Trophoblast cell (in vitro differentiated cells and primary cell): ENCODE results near the gene KIAA0232.

ENCODE experiments used
- DNase-seq, 2 donors: peaks; one replicate each; pipeline ENCODE4 v3.0.0-alpha.2; 2016
- H2AFZ ChIP-seq: 2 replicates; pipeline ENCODE4 v1.6.1; 2013; ENCODE audit warnings: low read length, moderate library complexity, mild to moderate bottlenecking; ENCODE audit not compliant: insufficient read depth, poor library complexity
- H2AK5ac ChIP-seq: 2 replicates; pipeline ENCODE4 v1.6.1; 2013; ENCODE audit warnings: mild to moderate bottlenecking, low read length
- H2BK120ac ChIP-seq: 2 replicates; pipeline ENCODE4 v1.6.1; 2013; ENCODE audit warnings: low read length, mild to moderate bottlenecking, moderate library complexity; ENCODE audit not compliant: insufficient read depth, poor library complexity
- H2BK12ac ChIP-seq: 2 replicates; pipeline ENCODE4 v1.6.1; 2013; ENCODE audit warnings: mild to moderate bottlenecking, low read length, moderate library complexity
- H2BK5ac ChIP-seq: 2 replicates; pipeline ENCODE4 v1.6.1; 2013; ENCODE audit warnings: low read length, low read depth, moderate library complexity, mild to moderate bottlenecking; ENCODE audit not compliant: poor library complexity
- H3K14ac ChIP-seq: 2 replicates; pipeline ENCODE4 v1.6.1; 2013; ENCODE audit warnings: mild to moderate bottlenecking, low read length
- H3K18ac ChIP-seq: 2 replicates; pipeline ENCODE4 v1.6.1; 2013; ENCODE audit warnings: mild to moderate bottlenecking, low read length
- H3K23ac ChIP-seq: 2 replicates; pipeline ENCODE4 v1.6.1; 2013; ENCODE audit warnings: low read length
- H3K27ac ChIP-seq: 2 replicates; pipeline ENCODE4 v1.5.1; 2013; ENCODE audit warnings: low read depth, mild to moderate bottlenecking, inconsistent platforms, low read length, moderate library complexity
- H3K27me3 ChIP-seq: 2 replicates; pipeline ENCODE4 v1.6.1; 2013; ENCODE audit warnings: inconsistent platforms, mild to moderate bottlenecking, low read length, moderate library complexity; ENCODE audit not compliant: insufficient read depth
- H3K36me3 ChIP-seq, 2 experiments: 1 replicate in 1 of 2; 2 replicates in 1 of 2; pipeline ENCODE4 v1.6.1; 2013; ENCODE audit warnings: low read length in 2 of 2, mild to moderate bottlenecking in 2 of 2, moderate library complexity in 1 of 2; ENCODE audit not compliant: insufficient read depth in 2 of 2, control insufficient read depth in 1 of 2
- H3K4ac ChIP-seq: 2 replicates; pipeline ENCODE4 v1.6.1; 2013; ENCODE audit warnings: low read depth, mild to moderate bottlenecking, low read length, moderate library complexity
- H3K4me1 ChIP-seq, 2 experiments: 1 replicate in 1 of 2; 2 replicates in 1 of 2; pipeline ENCODE4 v1.6.1; 2013; ENCODE audit warnings: low read length in 2 of 2, mild to moderate bottlenecking in 2 of 2, moderate library complexity in 1 of 2; ENCODE audit not compliant: insufficient read depth in 2 of 2, control insufficient read depth in 1 of 2
- H3K4me2 ChIP-seq: 2 replicates; pipeline ENCODE4 v1.6.1; 2013; ENCODE audit warnings: inconsistent platforms, mild to moderate bottlenecking, low read length, moderate library complexity
- H3K4me3 ChIP-seq: 2 replicates; pipeline ENCODE4 v1.5.1; 2013; ENCODE audit warnings: mild to moderate bottlenecking, low read depth, low read length, inconsistent platforms
- H3K79me1 ChIP-seq: one replicate; pipeline ENCODE4 v1.6.1; 2013; ENCODE audit warnings: low read length
- H3K79me2 ChIP-seq: 2 replicates; pipeline ENCODE4 v1.6.1; 2013; ENCODE audit warnings: low read length, mild to moderate bottlenecking; ENCODE audit not compliant: control insufficient read depth, insufficient read depth, poor library complexity
- H3K9ac ChIP-seq: 2 replicates; pipeline ENCODE4 v1.6.1; 2013; ENCODE audit warnings: mild to moderate bottlenecking, low read length
- H3K9me3 ChIP-seq: 2 replicates; pipeline ENCODE4 v1.6.1; 2013; ENCODE audit warnings: low read depth, mild to moderate bottlenecking, control low read depth, inconsistent platforms, low read length; ENCODE audit not compliant: insufficient read depth
- H4K12ac ChIP-seq: 2 replicates; pipeline ENCODE4 v1.6.1; 2013; ENCODE audit warnings: low read depth, mild to moderate bottlenecking, low read length, moderate library complexity
- H4K8ac ChIP-seq: 2 replicates; pipeline ENCODE4 v1.6.1; 2013; ENCODE audit warnings: low read depth, mild to moderate bottlenecking, low read length, moderate library complexity
- H4K91ac ChIP-seq: one replicate; pipeline ENCODE4 v1.6.1; 2013; ENCODE audit warnings: low read depth, mild to moderate bottlenecking, low read length, moderate library complexity
- WGBS: extraction: QIAGEN DNeasy Blood & Tissue Kit; methylation state at CpG from one replicate; pipeline ENCODE4 v1.1.7; 2013; ENCODE audit warnings: missing lambda C conversion rate; ENCODE audit not compliant: insufficient read length, insufficient coverage; ENCODE audit errors: extremely low coverage; 5-methylcytosine and 5-hydroxymethylcytosine counted together

KIAA0232 gene

DNA sequence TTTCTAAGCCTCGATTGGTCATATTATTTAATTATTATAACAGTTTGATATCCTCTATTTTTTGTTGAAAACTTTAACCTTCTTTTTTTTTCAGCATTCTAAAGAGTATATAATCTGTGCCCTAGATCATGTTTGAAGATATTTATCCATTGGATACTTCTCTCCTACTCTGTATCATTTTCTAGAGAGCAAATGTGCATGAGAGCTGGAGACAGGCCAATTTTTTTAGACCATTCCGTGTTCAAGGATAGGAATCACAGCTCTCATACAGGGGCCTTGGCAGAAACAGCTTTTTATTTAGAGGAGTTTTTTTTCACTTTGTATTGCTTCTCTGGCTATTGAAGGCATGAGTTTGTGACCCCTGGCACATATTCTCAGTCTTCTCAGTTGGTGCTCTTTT, 69.4 kb downstream of the KIAA0232 start:
- Histone ChIP-seq H3K4me2 (no peak overlapping the region), H3K23ac (no peak overlapping the region), H3K9ac (no peak overlapping the region), H3K4me3 (no peak overlapping the region), H3K14ac (no peak overlapping the region), H3K27me3 (no peaks in the 10 kb centered on the region), H2BK12ac (no peak overlapping the region), H3K79me1 (no peaks in the 10 kb centered on the region), H3K9me3 (peaks cover 3% of the 10 kb centered on the region), H3K27ac (no peak overlapping the region), H2AK5ac (no peak overlapping the region), H3K4ac (no peak overlapping the region), H4K91ac (no peak overlapping the region), H4K8ac (no peak overlapping the region), H3K18ac (no peak overlapping the region), H2AFZ (no peak overlapping the region), H3K4me1 (no peaks in the 10 kb centered on the region), H4K12ac (no peak overlapping the region), H3K79me2 (no peaks in the 10 kb centered on the region), H3K36me3 (peaks cover 8 to 13% of the 10 kb centered on the region in 2 experiments), H2BK5ac (no peak overlapping the region), H2BK120ac (no peak overlapping the region)
- no peak for DNase-seq
- WGBS = no CpG with 5 or more reads among the region's 2 CpGs

DNA sequence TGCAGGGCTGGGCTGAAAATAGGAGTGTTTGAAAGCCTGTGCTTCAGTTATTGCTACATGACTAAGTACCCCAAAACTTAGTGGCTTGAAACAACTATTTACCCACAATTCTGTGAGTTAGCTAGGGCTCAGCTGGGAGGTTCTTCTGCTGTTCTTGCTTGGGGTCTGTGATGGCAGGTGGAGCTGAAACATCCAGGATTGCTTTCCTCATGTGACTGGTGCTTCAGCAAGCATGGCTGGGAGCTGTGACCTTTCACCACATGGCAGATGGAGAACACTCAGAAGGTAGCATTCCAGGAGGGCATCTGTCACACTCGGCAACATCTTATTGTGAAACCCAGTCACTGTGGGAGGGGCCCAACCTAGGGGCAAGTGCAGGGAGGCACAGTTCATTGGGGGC, 70.1 kb downstream of the KIAA0232 start:
- no peak overlapping the region for H2BK120ac ChIP-seq
- no peaks in the 10 kb centered on the region for H3K27me3 ChIP-seq
- H2BK5ac ChIP-seq = no peak overlapping the region
- no peak overlapping the region for H3K18ac ChIP-seq
- H3K4me3 ChIP-seq = no peak overlapping the region
- no peaks in the 10 kb centered on the region for H3K79me2 ChIP-seq
- no peak overlapping the region for H3K27ac ChIP-seq
- no peak overlapping the region for H2BK12ac ChIP-seq
- no peak overlapping the region for H4K8ac ChIP-seq
- peaks cover 3% of the 10 kb centered on the region for H3K9me3 ChIP-seq
- no peak overlapping the region for H2AK5ac ChIP-seq
- peak; percentile 35 to 66 for DNase-seq
- no peak overlapping the region for H4K91ac ChIP-seq
- no CpG with 5 or more reads among the region's 1 CpG for WGBS
- no peak overlapping the region for H3K14ac ChIP-seq
- no peak overlapping the region for H3K23ac ChIP-seq
- no peak overlapping the region for H3K9ac ChIP-seq
- H4K12ac ChIP-seq = no peak overlapping the region
- H2AFZ ChIP-seq = no peak overlapping the region
- no peaks in the 10 kb centered on the region for H3K79me1 ChIP-seq
- H3K36me3 ChIP-seq = peaks cover 10 to 17% of the 10 kb centered on the region in 2 experiments
- H3K4ac ChIP-seq = no peak overlapping the region
- no peaks in the 10 kb centered on the region for H3K4me1 ChIP-seq
- no peak overlapping the region for H3K4me2 ChIP-seq

- H2AFZ ChIP-seq = no peak overlapping the region
- H3K14ac ChIP-seq = no peak overlapping the region
- no peak overlapping the region for H3K27ac ChIP-seq
- H3K4me1 ChIP-seq = no peaks in the 10 kb centered on the region
- no peaks in the 10 kb centered on the region for H3K27me3 ChIP-seq
- H2BK120ac ChIP-seq = no peak overlapping the region
- H3K4me3 ChIP-seq = no peak overlapping the region
- no peak overlapping the region for H3K4me2 ChIP-seq
- no peak overlapping the region for H2AK5ac ChIP-seq
- no peak overlapping the region for H4K12ac ChIP-seq
- H4K91ac ChIP-seq = no peak overlapping the region
- H4K8ac ChIP-seq = no peak overlapping the region
- DNase-seq = peak in 1 of 2 donors; percentile 9
- H3K79me1 ChIP-seq = no peaks in the 10 kb centered on the region
- H2BK12ac ChIP-seq = no peak overlapping the region
- peaks cover 8 to 14% of the 10 kb centered on the region in 2 experiments for H3K36me3 ChIP-seq
- H3K9ac ChIP-seq = no peak overlapping the region
- no peak overlapping the region for H3K23ac ChIP-seq
- H2BK5ac ChIP-seq = no peak overlapping the region
- no CpG with 5 or more reads among the region's 7 CpGs for WGBS
- H3K18ac ChIP-seq = no peak overlapping the region
- no peak overlapping the region for H3K4ac ChIP-seq
- peaks cover 3% of the 10 kb centered on the region for H3K9me3 ChIP-seq
- H3K79me2 ChIP-seq = no peaks in the 10 kb centered on the region
These were observed 71.7 kb downstream of the KIAA0232 start for GRCh38 chr4:6854098-6854744.

- Histone ChIP-seq H2BK5ac (no peak overlapping the region), H3K4ac (no peak overlapping the region), H3K23ac (no peak overlapping the region), H3K4me2 (no peak overlapping the region), H3K4me3 (no peak overlapping the region), H4K12ac (no peak overlapping the region), H2BK12ac (no peak overlapping the region), H2BK120ac (no peak overlapping the region), H3K36me3 (peaks cover 8 to 18% of the 10 kb centered on the region in 2 experiments), H3K14ac (no peak overlapping the region), H2AK5ac (no peak overlapping the region), H3K4me1 (no peaks in the 10 kb centered on the region), H3K27ac (no peak overlapping the region), H4K91ac (no peak overlapping the region), H3K27me3 (no peaks in the 10 kb centered on the region), H3K18ac (no peak overlapping the region), H3K79me1 (no peaks in the 10 kb centered on the region), H4K8ac (no peak overlapping the region), H3K9me3 (peaks cover 3% of the 10 kb centered on the region), H3K79me2 (no peaks in the 10 kb centered on the region), H3K9ac (no peak overlapping the region), H2AFZ (no peak overlapping the region)
- no CpG with 5 or more reads among the region's 11 CpGs for WGBS
- DNase-seq = no peak
These were observed 73.3 kb downstream of the KIAA0232 start for GRCh38 chr4:6855692-6856297.
